ENCODE data around the gene CDH10.
A peak's percentile ranks its signal among the peaks of the same experiment; 100 is the strongest.

CDH10 gene

GRCh38 chr5:24598956-24599355, 45.8 kb downstream of the CDH10 start:
- DNase-seq (ENCODE audit: low read depth), result no peak

GRCh38 chr5:24595329-24595728, 49.4 kb downstream of the CDH10 start:
- DNase-seq (ENCODE audit: low read depth), result no peak

GRCh38 chr5:24591426-24591825, 53.4 kb downstream of the CDH10 start:
- peak; percentile 2 for DNase-seq (ENCODE audit: low read depth)

- no peak for DNase-seq (ENCODE audit: low read depth)
Observed at GRCh38 chr5:24589566-24589965, 55.2 kb downstream of the CDH10 start.

GRCh38 chr5:24585751-24586150, 59.0 kb downstream of the CDH10 start:
- no peak for DNase-seq (ENCODE audit: low read depth)

GRCh38 chr5:24571302-24571701, 73.5 kb downstream of the CDH10 start:
- no peak for DNase-seq (ENCODE audit: low read depth)

- DNase-seq (ENCODE audit: low read depth), result no peak
Observed at GRCh38 chr5:24566933-24567332, 77.8 kb downstream of the CDH10 start.

- DNase-seq (ENCODE audit: low read depth), result no peak
Observed at GRCh38 chr5:24555229-24555628, 89.5 kb downstream of the CDH10 start.

GRCh38 chr5:24547132-24547531, 97.6 kb downstream of the CDH10 start:
- no peak for DNase-seq (ENCODE audit: low read depth)

- DNase-seq (ENCODE audit: low read depth), result peak; percentile 20
Observed at GRCh38 chr5:24539613-24540012, 105.2 kb downstream of the CDH10 start.

- DNase-seq (ENCODE audit: low read depth), result no peak
Observed at GRCh38 chr5:24538346-24538745, 106.4 kb downstream of the CDH10 start.

- no peak for DNase-seq (ENCODE audit: low read depth)
Observed at GRCh38 chr5:24535646-24536045, 109.1 kb downstream of the CDH10 start.

- no peak for DNase-seq (ENCODE audit: low read depth)
Observed at GRCh38 chr5:24530906-24531305, 113.9 kb downstream of the CDH10 start.

GRCh38 chr5:24525414-24525813, 119.4 kb downstream of the CDH10 start:
- DNase-seq (ENCODE audit: low read depth), result no peak

GRCh38 chr5:24512423-24512822, 132.4 kb downstream of the CDH10 start:
- no peak for DNase-seq (ENCODE audit: low read depth)

- no peak for DNase-seq (ENCODE audit: low read depth)
Observed at GRCh38 chr5:24510523-24510988, 134.2 kb downstream of the CDH10 start.

GRCh38 chr5:24509943-24510342, 134.8 kb downstream of the CDH10 start:
- no peak for DNase-seq (ENCODE audit: low read depth)

GRCh38 chr5:24505258-24505657, 139.5 kb downstream of the CDH10 start:
- DNase-seq (ENCODE audit: low read depth), result no peak

GRCh38 chr5:24497591-24498157, 147.1 kb downstream of the CDH10 start:
- no peak for DNase-seq (ENCODE audit: low read depth)

GRCh38 chr5:24497145-24497544, 147.6 kb downstream of the CDH10 start:
- no peak for DNase-seq (ENCODE audit: low read depth)

- DNase-seq (ENCODE audit: low read depth), result no peak
Observed at GRCh38 chr5:24496268-24496667, 148.5 kb downstream of the CDH10 start.

- DNase-seq (ENCODE audit: low read depth), result no peak
Observed at GRCh38 chr5:24492229-24492628, 152.5 kb downstream of the CDH10 start.

GRCh38 chr5:24491490-24491889, 153.3 kb downstream of the CDH10 start:
- DNase-seq (ENCODE audit: low read depth), result no peak

GRCh38 chr5:24487368-24488229, 157.2 kb downstream of the CDH10 start:
- no peak for DNase-seq (ENCODE audit: low read depth)

Measured in HS-5 (cell line).